Neuronal stem cell (in vitro differentiated cells): Measurements from ENCODE around the gene ANXA6.
A peak's percentile ranks its signal among the peaks of the same experiment; 100 is the strongest.

Source experiments
- DNase-seq: peaks from one replicate; pipeline ENCODE4 v3.0.0-alpha.2; 2013; ENCODE audit warnings: low spot score
- H2AFZ ChIP-seq: one replicate; pipeline ENCODE4 v1.6.1; 2013; ENCODE audit warnings: mild to moderate bottlenecking, low read length, inconsistent platforms
- H2AK5ac ChIP-seq: 2 replicates; pipeline ENCODE4 v1.6.1; 2013; ENCODE audit warnings: low read depth, mild to moderate bottlenecking, inconsistent platforms, low read length, moderate library complexity, mixed read lengths
- H2BK120ac ChIP-seq: 2 replicates; pipeline ENCODE4 v1.6.1; 2013; ENCODE audit warnings: low read depth, mild to moderate bottlenecking, inconsistent platforms, low read length, moderate library complexity, mixed read lengths
- H2BK12ac ChIP-seq: one replicate; pipeline ENCODE4 v1.6.1; 2013; ENCODE audit warnings: low read length, inconsistent platforms
- H2BK15ac ChIP-seq: 2 replicates; pipeline ENCODE4 v1.6.1; 2013; ENCODE audit warnings: mild to moderate bottlenecking, low read length, inconsistent platforms, mixed read lengths
- H2BK5ac ChIP-seq: one replicate; pipeline ENCODE4 v1.6.1; 2013; ENCODE audit warnings: inconsistent platforms, mild to moderate bottlenecking, low read length, moderate library complexity
- H3K14ac ChIP-seq: one replicate; pipeline ENCODE4 v1.6.1; 2013; ENCODE audit warnings: low read length, inconsistent platforms
- H3K18ac ChIP-seq: 2 replicates; pipeline ENCODE4 v1.6.1; 2013; ENCODE audit warnings: low read length, inconsistent platforms
- H3K23ac ChIP-seq: 2 replicates; pipeline ENCODE4 v1.6.1; 2013; ENCODE audit warnings: low read depth, mild to moderate bottlenecking, mixed read lengths, low read length, inconsistent platforms; ENCODE audit not compliant: poor library complexity
- H3K27ac ChIP-seq: replicated peaks from 3 replicates; pipeline ENCODE4 v1.5.1; 2013; ENCODE audit warnings: low read length, inconsistent platforms
- H3K27me3 ChIP-seq, 3 experiments: 2 replicates each; pipeline ENCODE4 v1.6.1; 2013; ENCODE audit warnings: low read length in 3 of 3, mild to moderate bottlenecking in 2 of 3, inconsistent platforms in 1 of 3, low read depth in 1 of 3, mixed read lengths in 1 of 3, moderate library complexity in 1 of 3; ENCODE audit not compliant: control insufficient read depth in 3 of 3, insufficient read depth in 3 of 3
- H3K36me3 ChIP-seq, 2 donors: replicated peaks in 1 of 2; 2 replicates each; pipeline ENCODE4 v1.6.1; 2013; ENCODE audit warnings: low read length in 2 of 2; ENCODE audit not compliant: control insufficient read depth in 2 of 2, insufficient read depth in 2 of 2
- H3K4ac ChIP-seq: 2 replicates; pipeline ENCODE4 v1.6.1; 2013; ENCODE audit warnings: inconsistent platforms, mild to moderate bottlenecking, low read length, moderate library complexity
- H3K4me1 ChIP-seq, 2 donors: 1 replicate in 1 of 2; 2 replicates in 1 of 2; pipeline ENCODE4 v1.6.1; 2013; ENCODE audit warnings: low read length in 2 of 2, low read depth in 1 of 2; ENCODE audit not compliant: control insufficient read depth in 2 of 2, insufficient read depth in 1 of 2
- H3K4me2 ChIP-seq: one replicate; pipeline ENCODE4 v1.6.1; 2013; ENCODE audit warnings: mild to moderate bottlenecking, low read length, inconsistent platforms; ENCODE audit not compliant: insufficient read depth, poor library complexity, severe bottlenecking
- H3K4me3 ChIP-seq, 2 donors: 2 replicates each; pipeline ENCODE4 v1.5.1; 2013; ENCODE audit warnings: low read length in 2 of 2, mild to moderate bottlenecking in 2 of 2, inconsistent platforms in 1 of 2, moderate library complexity in 1 of 2
- H3K79me1 ChIP-seq: one replicate; pipeline ENCODE4 v1.6.1; 2013; ENCODE audit warnings: low read depth, mild to moderate bottlenecking, inconsistent platforms, low read length, moderate library complexity
- H3K9ac ChIP-seq: one replicate; pipeline ENCODE4 v1.6.1; 2013; ENCODE audit warnings: mild to moderate bottlenecking, low read depth, low read length, inconsistent platforms; ENCODE audit not compliant: poor library complexity
- H3K9me3 ChIP-seq, 2 donors: replicated peaks in 1 of 2; 2 replicates each; pipeline versions ENCODE3 to v1.6.1; 2013; ENCODE audit warnings: low read length in 2 of 2, mild to moderate bottlenecking in 2 of 2, inconsistent platforms in 1 of 2, low read depth in 1 of 2, mixed read lengths in 1 of 2, moderate library complexity in 1 of 2; ENCODE audit not compliant: control insufficient read depth in 2 of 2, insufficient read depth in 1 of 2
- H4K8ac ChIP-seq: one replicate; pipeline ENCODE4 v1.6.1; 2013; ENCODE audit warnings: low read depth, mild to moderate bottlenecking, inconsistent platforms, low read length, moderate library complexity
- H4K91ac ChIP-seq: one replicate; pipeline ENCODE4 v1.6.1; 2013; ENCODE audit warnings: low read length, low read depth, mild to moderate bottlenecking, inconsistent platforms; ENCODE audit not compliant: poor library complexity
- WGBS, 2 donors: extraction: QIAGEN DNeasy Blood & Tissue Kit; methylation state at CpG; one replicate each; pipeline ENCODE4 v1.1.7; 2013; ENCODE audit warnings: missing lambda C conversion rate in 2 of 2, mixed read lengths in 1 of 2; ENCODE audit not compliant: insufficient read length in 2 of 2, insufficient replicate concordance in 1 of 2; ENCODE audit errors: extremely low coverage in 2 of 2; 5-methylcytosine and 5-hydroxymethylcytosine counted together

The ANXA6 gene

GRCh38 chr5:151180291-151180690, 22.7 kb upstream of the ANXA6 start:
- H2AFZ ChIP-seq, result no peak overlapping the region
- no peak overlapping the region for H2BK5ac ChIP-seq
- no peak overlapping the region for H3K18ac ChIP-seq
- H3K27ac ChIP-seq, result no peak overlapping the region
- H3K36me3 ChIP-seq, result no peaks in the 10 kb centered on the region
- no peak overlapping the region for H3K4ac ChIP-seq
- no peak overlapping the region for H4K91ac ChIP-seq
- H3K27me3 ChIP-seq, result peaks cover 0 to 21% (median 0%) of the 10 kb centered on the region in 3 experiments
- no peak for DNase-seq
- H3K23ac ChIP-seq, result no peak overlapping the region
- no peaks in the 10 kb centered on the region for H3K9me3 ChIP-seq
- H3K4me1 ChIP-seq, result peaks cover 0 to 1% of the 10 kb centered on the region in 2 donors
- H2BK15ac ChIP-seq, result no peak overlapping the region
- H4K8ac ChIP-seq, result no peak overlapping the region
- no peaks in the 10 kb centered on the region for H3K79me1 ChIP-seq
- H2BK120ac ChIP-seq, result no peak overlapping the region
- no CpG with 5 or more reads among the region's 6 CpGs for WGBS, 2 donors
- no peak overlapping the region for H3K4me2 ChIP-seq
- H3K4me3 ChIP-seq, result no peak overlapping the region
- H3K9ac ChIP-seq, result no peak overlapping the region
- no peak overlapping the region for H2BK12ac ChIP-seq
- H3K14ac ChIP-seq, result no peak overlapping the region
- no peak overlapping the region for H2AK5ac ChIP-seq

GRCh38 chr5:151179489-151179840, 21.9 kb upstream of the ANXA6 start:
- Histone ChIP-seq H3K9ac (no peak overlapping the region), H2BK12ac (no peak overlapping the region), H3K4me1 (no peaks in the 10 kb centered on the region), H3K9me3 (no peaks in the 10 kb centered on the region), H2AFZ (no peak overlapping the region), H3K4me3 (no peak overlapping the region), H2AK5ac (no peak overlapping the region), H4K8ac (no peak overlapping the region), H3K4ac (no peak overlapping the region), H3K79me1 (no peaks in the 10 kb centered on the region), H2BK120ac (no peak overlapping the region), H3K18ac (no peak overlapping the region), H3K36me3 (no peaks in the 10 kb centered on the region), H2BK5ac (no peak overlapping the region), H3K27me3 (peaks cover 0 to 21% (median 0%) of the 10 kb centered on the region in 3 experiments), H3K14ac (no peak overlapping the region), H3K23ac (no peak overlapping the region), H2BK15ac (no peak overlapping the region), H3K4me2 (no peak overlapping the region), H4K91ac (no peak overlapping the region), H3K27ac (no peak overlapping the region)
- WGBS, 2 donors, result no CpG with 5 or more reads among the region's 4 CpGs
- no peak for DNase-seq

GRCh38 chr5:151178777-151179488, 21.4 kb upstream of the ANXA6 start:
- no CpG with 5 or more reads among the region's 5 CpGs for WGBS, 2 donors
- Histone ChIP-seq H3K27me3 (peaks cover 0 to 15% (median 0%) of the 10 kb centered on the region in 3 experiments), H3K4me1 (no peaks in the 10 kb centered on the region), H3K4me3 (no peak overlapping the region), H2BK120ac (no peak overlapping the region), H2BK5ac (no peak overlapping the region), H3K9me3 (no peaks in the 10 kb centered on the region), H2BK12ac (no peak overlapping the region), H3K9ac (no peak overlapping the region), H3K18ac (no peak overlapping the region), H3K4me2 (no peak overlapping the region), H4K91ac (peak overlapping the region; percentile 46), H3K4ac (no peak overlapping the region), H3K14ac (no peak overlapping the region), H2BK15ac (no peak overlapping the region), H2AK5ac (no peak overlapping the region), H2AFZ (no peak overlapping the region), H3K79me1 (peaks cover 1% of the 10 kb centered on the region), H3K23ac (no peak overlapping the region), H3K36me3 (no peaks in the 10 kb centered on the region), H4K8ac (no peak overlapping the region), H3K27ac (no peak overlapping the region)
- DNase-seq, result no peak

GRCh38 chr5:151178372-151178771, 20.8 kb upstream of the ANXA6 start:
- no peak overlapping the region for H3K4me2 ChIP-seq
- H3K27ac ChIP-seq, result no peak overlapping the region
- no peak overlapping the region for H3K4ac ChIP-seq
- peaks cover 0 to 11% (median 0%) of the 10 kb centered on the region in 3 experiments for H3K27me3 ChIP-seq
- H3K9ac ChIP-seq, result no peak overlapping the region
- no peaks in the 10 kb centered on the region for H3K36me3 ChIP-seq
- no peak overlapping the region for H3K4me3 ChIP-seq
- no CpG with 5 or more reads among the region's 1 CpG for WGBS, 2 donors
- H2BK12ac ChIP-seq, result no peak overlapping the region
- H2BK15ac ChIP-seq, result no peak overlapping the region
- no peak overlapping the region for H2AK5ac ChIP-seq
- no peaks in the 10 kb centered on the region for H3K9me3 ChIP-seq
- no peak overlapping the region for H3K18ac ChIP-seq
- no peak overlapping the region for H2BK5ac ChIP-seq
- DNase-seq, result no peak
- H3K79me1 ChIP-seq, result peaks cover 1% of the 10 kb centered on the region
- no peak overlapping the region for H2BK120ac ChIP-seq
- H3K23ac ChIP-seq, result no peak overlapping the region
- H3K14ac ChIP-seq, result no peak overlapping the region
- H4K8ac ChIP-seq, result no peak overlapping the region
- no peak overlapping the region for H4K91ac ChIP-seq
- no peaks in the 10 kb centered on the region for H3K4me1 ChIP-seq
- H2AFZ ChIP-seq, result no peak overlapping the region
